Right atrium auricular region (tissue), 2 donors: ENCODE data around the gene PRR5L. TPM values are rescaled to one million over a fixed set of nuclear protein-coding genes. Genes with fewer than 3 reads are reported as not detected.
"Not testable (repeated sequence)": the region's sequence is repeated elsewhere in the genome, so short reads cannot be mapped to it uniquely, and the experiment has no call there.

Source experiments
- DNase-seq: peaks from one replicate; pipeline ENCODE4 v3.0.0-alpha.2; 2019; ENCODE audit warnings: low spot score
- H3K27ac ChIP-seq, 2 donors: fragments of 200-600 bp; sonication (generic); 1 replicate in 1 of 2; 2 replicates in 1 of 2; pipeline ENCODE4 v1.5.1; 2016 to 2019
- H3K27me3 ChIP-seq, 2 donors: fragments of 200-600 bp; sonication (generic); one replicate each; pipeline versions ENCODE4 v1.5.1 to v1.6.0; 2017 to 2019
- H3K36me3 ChIP-seq: fragments of 200-600 bp; sonication (generic); one replicate; pipeline ENCODE4 v1.5.1; 2016
- H3K4me1 ChIP-seq, 2 donors: fragments of 200-600 bp; sonication (generic); one replicate each; pipeline versions ENCODE4 v1.5.1 to v1.6.0; 2017 to 2019
- H3K4me3 ChIP-seq, 2 donors: fragments of 200-600 bp; sonication (generic); 1 replicate in 1 of 2; 2 replicates in 1 of 2; pipeline ENCODE4 v1.5.1; 2017 to 2019; ENCODE audit warnings: mild to moderate bottlenecking in 1 of 2, moderate library complexity in 1 of 2
- H3K9me3 ChIP-seq, 2 donors: fragments of 200-600 bp; sonication (generic); one replicate each; pipeline ENCODE4 v1.5.1; 2019
- CTCF ChIP-seq, 2 donors: fragments of 200-600 bp; sonication (generic); IDR thresholded peaks; one replicate each; pipeline ENCODE4 v1.5.1; 2019; ENCODE audit warnings: antibody characterized with exemption in 2 of 2
- total RNA-seq, 2 donors: library from RNA; depleted of rRNA; stranded (reverse); fragments of >200 nt; gene quantifications; one replicate each; pipeline ENCODE4 v1.1.0, GENCODE V29; 2016

Gene PRR5L
- total RNA-seq, 2 donors from 2014 or later, result 1.3 to 6.8 TPM

DNA sequence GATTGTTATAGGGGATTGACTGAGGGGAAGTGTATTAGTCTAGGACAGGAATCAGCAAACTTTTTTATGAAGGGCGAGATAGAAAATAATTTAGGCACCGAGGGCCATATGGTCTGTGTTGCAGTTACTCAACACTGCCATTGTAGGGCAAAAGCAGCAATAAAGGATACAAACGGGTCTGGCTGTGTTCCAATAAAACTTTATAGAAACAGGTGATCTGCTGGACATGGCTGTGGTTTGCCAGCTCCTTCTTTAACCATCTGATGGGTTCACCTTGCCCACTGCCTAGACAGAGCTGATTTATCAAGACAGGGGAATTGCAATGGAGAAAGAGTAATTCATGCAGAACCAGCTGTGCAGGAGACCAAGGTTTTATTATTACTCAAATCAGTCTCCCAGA is 20.0 kb downstream of the PRR5L start:
- TF ChIP-seq CTCF (IDR thresholded peaks at IDR 0.05), result no peak
- H3K27ac ChIP-seq, result no peak overlapping the region
- H3K9me3 ChIP-seq, result no peaks in the 10 kb centered on the region
- DNase-seq, result no peak
- H3K36me3 ChIP-seq, result no peaks in the 10 kb centered on the region
- no peak overlapping the region for H3K4me3 ChIP-seq
- no peaks in the 10 kb centered on the region for H3K4me1 ChIP-seq
- H3K27me3 ChIP-seq, result no peaks in the 10 kb centered on the region

GRCh38 chr11:36317992-36318391 is 21.9 kb downstream of the PRR5L start:
- H3K27me3 ChIP-seq, result no peaks in the 10 kb centered on the region
- no peaks in the 10 kb centered on the region for H3K9me3 ChIP-seq
- DNase-seq, result no peak
- no peak overlapping the region for H3K27ac ChIP-seq
- H3K4me3 ChIP-seq, result no peak overlapping the region
- TF ChIP-seq CTCF (IDR thresholded peaks at IDR 0.05), result no peak
- no peaks in the 10 kb centered on the region for H3K36me3 ChIP-seq
- H3K4me1 ChIP-seq, result no peaks in the 10 kb centered on the region

DNA sequence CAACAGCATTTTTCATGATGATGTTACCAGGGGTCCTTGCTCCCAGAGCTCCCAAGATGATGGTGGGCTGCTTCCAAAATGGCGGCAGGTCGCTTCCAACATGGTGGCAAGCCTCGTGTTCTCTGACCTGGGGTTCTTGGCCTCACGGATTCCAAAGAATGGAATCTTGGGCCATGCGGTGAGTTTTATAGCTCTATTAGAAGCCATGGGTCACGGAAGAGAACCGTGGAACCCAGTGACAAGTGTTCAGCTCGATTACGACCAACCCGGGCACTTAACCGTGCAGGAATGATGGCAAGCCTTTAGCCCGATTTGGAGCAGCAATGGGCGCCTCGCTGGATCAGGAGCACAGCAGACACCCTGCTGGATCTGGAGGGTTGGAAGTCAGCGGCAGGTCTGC is 28.9 kb downstream of the PRR5L start:
- not testable (repeated sequence) for H3K27me3 ChIP-seq, DNase-seq, H3K4me3 ChIP-seq, H3K36me3 ChIP-seq, H3K27ac ChIP-seq, H3K4me1 ChIP-seq, H3K9me3 ChIP-seq

GRCh38 chr11:36325403-36325802 is 29.3 kb downstream of the PRR5L start:
- H3K27ac ChIP-seq, H3K9me3 ChIP-seq, DNase-seq: not testable (repeated sequence)

DNA sequence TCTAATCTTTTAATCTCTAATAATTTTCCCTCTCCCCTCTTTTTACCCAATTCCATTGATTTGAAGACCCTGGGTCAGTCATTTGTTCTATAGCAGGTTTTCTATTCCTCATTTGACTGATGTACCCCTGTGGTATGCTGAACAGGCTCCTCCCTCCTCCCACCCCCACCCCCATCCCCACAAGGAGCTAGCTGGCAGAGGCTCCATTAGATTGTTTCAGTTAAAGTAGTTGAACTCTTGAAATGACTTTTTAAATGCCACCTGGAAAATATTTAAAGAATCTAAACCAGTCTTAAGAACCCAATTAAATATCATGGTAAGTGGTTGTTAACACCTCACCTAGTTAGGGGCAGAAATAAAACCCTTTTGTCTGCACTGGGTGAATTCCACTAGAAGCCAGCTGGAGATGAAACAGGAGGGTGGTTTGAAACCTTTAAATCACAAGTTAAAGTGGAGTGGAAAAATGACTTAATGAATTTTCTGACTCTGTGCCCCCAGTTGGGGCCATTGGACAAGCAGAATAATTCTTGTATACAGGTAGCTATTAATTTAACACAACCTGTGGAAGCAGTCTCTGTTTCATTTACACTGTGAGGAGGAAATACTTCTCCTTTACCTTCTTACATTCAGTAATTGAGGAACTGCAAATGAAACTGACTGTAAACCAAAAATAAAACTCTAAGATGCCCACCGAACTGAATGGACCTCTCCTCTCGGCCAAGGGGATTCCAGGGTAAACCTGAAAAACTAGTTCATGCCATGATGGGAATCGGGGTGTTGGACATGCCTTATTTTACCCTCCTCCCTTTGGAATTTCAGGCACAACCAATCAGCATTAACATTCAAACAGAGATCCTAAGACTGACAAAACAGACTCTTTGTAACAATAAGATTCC is 30.7 kb downstream of the PRR5L start:
- H3K27ac ChIP-seq, result no peak overlapping the region

More at GRCh38 chr11:36325403-36325802, 29.3 kb downstream of the PRR5L start:
- not testable (repeated sequence) for H3K4me3 ChIP-seq, H3K4me1 ChIP-seq, H3K36me3 ChIP-seq, H3K27me3 ChIP-seq

DNA sequence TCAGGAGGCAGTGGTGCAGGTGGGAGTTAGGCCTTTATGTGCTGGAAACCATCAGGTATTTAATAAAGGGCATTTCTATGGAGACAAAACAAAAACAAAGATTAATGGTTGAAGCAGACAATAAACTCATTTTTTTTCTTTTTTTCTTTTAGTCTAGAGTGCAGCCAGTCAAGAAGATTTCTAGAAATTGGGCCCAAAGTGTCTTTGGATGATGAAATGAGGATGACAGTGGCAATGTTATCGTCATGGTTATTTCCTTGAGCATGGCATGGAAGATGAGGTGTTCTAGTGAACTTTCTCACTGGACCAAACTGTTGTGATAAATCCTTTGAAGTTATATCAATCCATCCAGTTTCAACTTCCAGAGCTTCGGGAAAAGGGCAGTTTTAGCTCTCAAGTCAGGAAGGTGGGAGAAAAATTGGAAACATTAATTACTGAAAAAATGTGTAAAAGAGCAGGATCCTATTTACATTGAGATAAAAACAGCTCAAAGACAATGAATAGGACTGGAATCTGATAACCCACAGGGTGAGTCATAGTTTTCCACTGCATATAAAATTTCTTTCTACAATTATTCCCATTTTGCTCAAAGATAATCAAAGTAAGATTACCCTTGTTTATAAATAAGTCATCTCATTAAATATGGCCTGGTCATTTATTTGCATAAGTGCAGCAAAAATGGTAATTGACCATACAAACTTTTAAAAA is 33.0 kb downstream of the PRR5L start:
- no peaks in the 10 kb centered on the region for H3K9me3 ChIP-seq
- H3K27me3 ChIP-seq, result no peaks in the 10 kb centered on the region
- H3K27ac ChIP-seq, result no peak overlapping the region
- DNase-seq, result no peak
- no peaks in the 10 kb centered on the region for H3K36me3 ChIP-seq
- H3K4me3 ChIP-seq, result no peak overlapping the region
- H3K4me1 ChIP-seq, result no peaks in the 10 kb centered on the region
- TF ChIP-seq CTCF (IDR thresholded peaks at IDR 0.05), result no peak

More for the DNA sequence above, 30.7 kb downstream of the PRR5L start:
- TF ChIP-seq CTCF (IDR thresholded peaks at IDR 0.05), result no peak
- Histone ChIP-seq H3K4me3 (no peak overlapping the region), H3K36me3 (no peaks in the 10 kb centered on the region), H3K9me3 (no peaks in the 10 kb centered on the region), H3K27me3 (no peaks in the 10 kb centered on the region), H3K4me1 (no peaks in the 10 kb centered on the region)
- no peak for DNase-seq
